ENCODE results near the gene CFAP97. TPM values are rescaled to one million over a fixed set of nuclear protein-coding genes. Genes with fewer than 3 reads are reported as not detected.
"Not testable (repeated sequence)": the region's sequence is repeated elsewhere in the genome, so short reads cannot be mapped to it uniquely, and the experiment has no call there.

The CFAP97 gene
- total RNA-seq, 1 experiment from 2014 or later = 28.1 TPM

DNA sequence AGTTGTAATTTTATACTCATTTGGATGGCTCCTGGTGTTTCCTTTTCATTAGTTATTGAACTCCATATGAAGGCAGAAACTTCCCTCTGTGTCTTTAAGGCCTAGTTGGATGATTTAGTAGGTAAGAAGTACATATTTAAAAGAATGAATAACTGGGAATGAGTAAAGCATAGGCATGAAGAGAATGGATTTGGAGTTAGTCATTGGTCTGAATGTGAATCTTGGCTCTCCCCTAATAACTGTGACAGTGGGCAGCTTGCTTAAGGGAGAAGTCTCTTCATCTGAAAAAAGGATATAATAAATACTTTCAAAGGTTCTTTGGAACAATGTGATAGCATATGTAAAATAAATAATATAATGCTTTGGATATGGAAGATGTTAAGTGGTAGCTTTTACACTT, 18.8 kb upstream of the CFAP97 start:
- DNase-seq (ENCODE audit: low read depth) = no peak

DNA sequence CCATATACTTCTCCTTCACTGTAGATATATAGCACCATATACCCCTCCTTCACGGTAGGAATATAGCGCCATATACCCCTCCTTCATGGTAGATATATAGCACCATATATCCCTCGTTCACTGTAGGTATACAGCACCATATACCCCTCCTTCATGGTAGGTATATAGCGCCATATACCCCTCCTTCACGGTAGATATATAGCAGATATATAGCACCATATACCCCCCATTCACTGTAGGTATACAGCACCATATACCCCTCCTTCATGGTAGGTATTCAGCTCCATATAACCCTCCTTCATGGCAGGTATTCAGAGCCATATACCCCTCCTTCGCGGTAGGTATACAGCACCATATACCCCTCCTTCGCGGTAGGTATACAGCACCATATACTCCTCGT, 18.1 kb upstream of the CFAP97 start:
- no peak for DNase-seq (ENCODE audit: low read depth)

DNA sequence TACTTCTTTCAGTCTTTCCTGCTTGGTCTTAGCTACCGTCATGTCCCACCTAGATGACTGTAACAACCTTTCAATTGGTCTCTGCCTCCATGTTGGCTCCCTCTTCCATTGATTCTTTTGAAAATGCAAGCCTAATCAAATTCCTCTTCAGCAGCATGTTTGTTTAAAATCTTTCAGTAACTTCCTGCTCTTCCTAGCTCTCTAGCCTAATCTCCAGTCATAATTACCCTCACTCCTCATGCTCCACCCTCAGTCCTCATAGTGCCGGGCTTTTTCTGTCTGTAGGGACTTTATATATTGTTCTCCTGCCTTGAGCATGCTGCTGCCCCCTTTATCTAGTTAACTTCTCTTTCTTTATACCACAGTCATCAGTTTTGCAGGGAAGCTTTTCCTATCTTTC, 17.7 kb upstream of the CFAP97 start:
- no peak for DNase-seq (ENCODE audit: low read depth)

DNA sequence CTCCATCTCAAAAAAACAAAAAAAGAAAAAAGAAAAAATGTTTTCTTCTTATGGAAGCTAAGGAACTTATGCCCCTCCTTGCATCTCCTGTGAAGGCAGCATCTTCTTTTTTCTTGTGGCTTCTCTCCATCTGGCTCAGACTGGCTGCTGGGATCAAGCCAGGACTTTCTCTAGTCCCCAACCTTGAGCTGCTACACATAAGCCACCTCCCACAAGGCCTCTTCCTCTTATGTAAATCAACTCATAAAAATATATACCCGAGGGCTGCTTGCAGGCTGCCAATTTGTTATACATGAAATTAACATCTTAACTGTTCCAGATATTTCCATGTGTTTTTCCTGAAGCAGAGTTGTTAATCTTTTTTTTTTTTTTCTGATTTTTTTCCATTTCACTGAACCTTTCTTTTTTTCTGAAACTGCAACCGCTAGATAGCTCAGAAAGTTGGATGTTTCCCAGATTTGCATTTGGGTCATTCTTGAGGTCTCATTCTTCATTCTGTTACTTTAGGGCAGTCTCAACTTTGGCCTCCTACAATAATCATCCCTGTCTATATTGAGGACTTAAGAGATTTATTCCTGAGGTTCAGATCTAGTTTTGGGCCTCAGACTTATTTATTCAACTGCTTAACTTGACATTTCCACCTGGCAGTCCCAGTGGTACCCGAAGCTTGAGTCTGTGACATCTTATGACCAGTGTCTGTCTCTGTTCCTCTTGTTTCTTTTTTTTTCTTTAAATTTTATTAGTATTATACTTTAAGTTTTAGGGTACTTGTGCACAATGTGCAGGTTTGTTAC, 15.9 kb upstream of the CFAP97 start:
- DNase-seq (ENCODE audit: low read depth) = peak; percentile 79

DNA sequence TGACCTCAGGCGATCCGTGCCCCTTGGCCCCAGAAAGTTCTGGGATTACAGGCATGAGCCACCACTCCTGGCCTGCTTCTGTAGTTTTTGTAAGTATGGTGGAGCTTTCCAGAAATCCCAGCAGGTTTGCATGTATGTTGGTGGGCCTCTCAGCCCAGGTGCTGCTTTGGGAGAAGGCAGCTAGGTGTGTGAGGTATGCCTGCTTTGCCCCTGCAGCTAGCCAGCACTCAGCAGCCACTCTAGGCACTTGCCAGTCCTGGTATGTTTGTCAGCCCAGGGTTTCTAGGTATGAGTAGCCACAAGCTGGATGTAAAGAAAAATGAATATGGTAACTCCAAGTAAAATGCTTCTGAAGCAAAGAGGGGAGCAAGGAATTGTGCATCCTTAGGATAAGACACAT, 14.5 kb upstream of the CFAP97 start:
- no peak for DNase-seq (ENCODE audit: low read depth)

DNA sequence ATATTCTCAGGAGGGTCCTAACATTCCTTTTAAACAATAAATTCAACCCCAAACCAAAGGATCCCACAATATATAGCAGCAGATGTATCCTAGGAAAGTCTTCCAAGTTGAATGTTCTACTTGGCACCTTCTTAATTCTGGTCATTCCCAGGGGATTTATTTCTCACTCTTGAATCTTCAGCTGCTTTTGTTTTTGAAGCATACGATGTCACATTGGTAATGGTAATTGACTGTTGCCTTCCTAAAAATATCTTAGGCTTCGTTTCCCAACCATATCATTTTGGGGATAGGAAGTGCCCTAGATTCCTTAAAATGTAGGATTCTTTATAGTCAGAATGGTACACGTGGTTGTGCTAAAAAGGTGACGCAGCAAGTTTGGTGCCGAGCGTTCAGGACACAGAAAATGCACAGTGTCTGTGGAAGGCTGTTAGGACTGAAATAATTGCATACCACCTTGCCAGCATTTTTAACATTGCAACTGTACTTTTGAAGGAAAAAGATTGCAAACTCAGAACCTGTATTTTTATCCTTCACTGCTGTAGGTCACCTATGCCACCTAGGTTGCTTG, 13.7 kb upstream of the CFAP97 start:
- DNase-seq (ENCODE audit: low read depth) = no peak

DNA sequence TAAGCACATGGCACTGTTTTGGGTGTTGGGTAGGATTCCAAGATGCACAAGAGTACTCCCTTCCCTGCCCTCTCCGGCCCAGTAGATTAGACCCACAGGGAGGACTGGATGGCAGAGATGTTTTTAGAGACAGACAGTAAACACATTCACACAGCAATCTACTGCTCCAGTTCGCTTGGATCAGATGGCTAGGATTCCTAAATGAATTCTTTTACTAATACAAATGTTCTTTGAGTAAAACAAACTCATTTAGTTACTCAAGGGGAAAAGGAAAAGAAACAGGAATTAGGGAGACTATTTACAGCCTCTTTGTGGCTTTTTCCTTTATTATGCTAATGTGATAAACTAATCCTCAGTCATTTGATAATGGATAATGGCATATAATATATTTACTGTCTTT, 11.5 kb upstream of the CFAP97 start:
- DNase-seq (ENCODE audit: low read depth) = no peak

DNA sequence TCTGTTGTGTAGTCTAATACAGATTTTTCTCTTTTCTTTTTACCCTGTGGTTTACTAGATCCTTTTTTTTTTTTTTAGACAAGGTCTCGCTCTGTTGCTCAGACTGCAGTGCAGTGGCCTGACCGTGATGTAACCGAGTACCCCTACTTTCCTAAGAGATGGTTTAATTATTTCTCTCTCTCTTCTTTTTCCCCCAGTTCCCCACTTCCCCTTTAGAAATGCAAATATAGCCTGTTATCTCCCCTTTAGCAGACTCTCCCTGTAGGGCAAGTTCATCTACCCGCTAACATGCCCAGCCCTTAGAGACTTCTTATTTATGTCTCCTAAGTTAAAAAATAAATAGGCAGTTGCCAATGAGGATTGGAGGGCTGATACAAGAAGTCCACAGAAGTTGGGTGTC, 10.1 kb upstream of the CFAP97 start:
- no peak for DNase-seq (ENCODE audit: low read depth)

DNA sequence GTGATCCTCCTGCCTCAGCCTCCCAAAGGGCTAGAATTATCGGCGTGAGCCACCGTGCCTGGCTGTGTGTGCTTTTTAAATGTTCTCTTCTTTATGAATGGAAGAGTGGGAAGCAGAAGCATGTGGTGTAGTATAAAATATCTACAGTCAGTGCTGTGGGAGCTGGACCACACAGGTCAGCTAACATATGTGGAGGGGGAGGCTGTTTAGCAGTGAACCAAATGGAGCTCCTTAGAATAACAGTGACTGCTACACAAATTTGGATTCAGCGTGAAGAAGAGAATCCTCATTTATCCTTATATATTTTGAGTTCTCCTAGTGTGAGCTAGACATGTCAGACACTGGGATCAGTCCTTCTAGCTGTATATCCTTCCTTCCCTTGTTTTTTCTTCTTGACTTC, 8.8 kb upstream of the CFAP97 start:
- DNase-seq (ENCODE audit: low read depth) = no peak

DNA sequence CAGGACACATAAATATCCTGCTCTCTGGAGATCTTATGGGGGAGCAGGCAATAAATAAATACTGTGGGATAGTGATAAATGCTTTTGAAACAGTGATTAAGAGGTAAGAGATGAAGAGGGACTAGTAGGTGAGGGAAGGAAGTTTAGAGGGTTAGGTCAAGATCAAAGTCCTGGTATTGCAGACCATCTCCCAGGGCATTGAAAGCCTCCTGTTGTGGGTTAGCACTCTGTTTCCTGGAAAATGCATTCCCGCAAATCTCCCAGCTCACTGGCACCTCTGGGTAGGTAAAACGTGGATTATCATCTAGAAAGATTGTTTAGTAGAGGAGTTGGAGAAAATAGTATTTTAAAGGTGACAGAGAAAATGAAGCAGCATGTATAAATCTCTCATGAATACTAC, 7.8 kb upstream of the CFAP97 start:
- DNase-seq (ENCODE audit: low read depth) = no peak

DNA sequence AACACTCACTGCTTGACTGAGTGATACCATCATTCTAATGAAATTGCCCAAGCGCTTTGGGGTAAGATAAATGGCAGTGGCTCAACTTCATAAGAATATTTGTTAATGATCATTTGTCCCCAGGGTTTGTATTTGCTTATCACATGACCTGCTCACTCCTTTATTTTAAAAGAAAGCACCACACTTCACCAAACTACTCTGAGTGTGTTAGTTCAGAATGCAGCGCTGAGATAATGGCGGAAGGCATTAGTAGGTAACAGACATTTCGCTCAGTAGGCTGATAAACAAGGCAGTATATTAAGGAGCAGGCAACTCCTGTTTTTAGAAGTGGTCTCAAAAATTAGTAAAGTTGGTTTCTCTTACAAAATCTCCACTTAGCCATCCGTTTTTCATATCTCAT, 7.2 kb upstream of the CFAP97 start:
- no peak for DNase-seq (ENCODE audit: low read depth)

DNA sequence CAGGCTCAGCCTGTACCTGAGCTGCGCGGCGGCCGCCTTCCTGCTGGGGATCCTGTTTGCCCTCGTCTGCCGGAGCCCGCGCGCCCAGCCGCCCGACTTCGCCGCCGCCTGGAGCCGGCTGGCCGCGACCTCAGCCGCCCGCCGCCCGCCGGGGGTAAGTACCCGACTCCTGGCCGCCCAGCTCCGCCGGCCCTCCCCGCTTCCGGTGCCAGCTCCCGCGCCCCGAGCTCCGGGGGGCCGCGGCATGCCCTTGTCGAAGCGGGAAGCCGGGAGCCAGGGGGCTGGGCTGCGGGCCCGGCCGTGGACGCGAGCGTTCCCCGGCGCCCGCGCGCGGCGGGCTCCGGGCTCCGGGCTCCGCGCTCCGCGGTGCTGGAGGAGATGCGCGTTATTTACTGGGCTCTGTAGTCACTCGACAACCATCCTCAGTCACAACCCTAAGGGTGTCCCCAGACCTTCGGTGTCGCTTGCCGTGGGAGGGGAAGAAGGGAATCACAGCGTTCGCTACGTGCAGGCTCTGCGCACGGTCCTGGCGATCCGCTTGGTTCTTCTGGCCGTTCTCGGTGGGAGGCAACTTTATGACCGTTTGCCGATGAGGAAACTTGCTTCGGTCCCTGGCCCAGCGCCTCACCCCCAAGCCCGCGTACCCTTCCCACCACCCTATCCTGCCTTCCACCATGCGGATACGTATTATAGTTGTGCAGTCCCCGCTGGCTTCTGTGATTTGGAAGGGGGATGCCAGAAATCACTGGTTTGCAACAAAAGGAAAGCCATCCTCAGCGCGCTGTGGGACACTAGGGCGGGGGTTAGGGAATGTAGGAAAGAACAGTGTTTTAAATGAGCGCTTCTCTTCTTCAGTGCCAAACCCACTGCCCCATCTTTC, 6.5 kb upstream of the CFAP97 start:
- DNase-seq (ENCODE audit: low read depth) = peak; percentile 61

DNA sequence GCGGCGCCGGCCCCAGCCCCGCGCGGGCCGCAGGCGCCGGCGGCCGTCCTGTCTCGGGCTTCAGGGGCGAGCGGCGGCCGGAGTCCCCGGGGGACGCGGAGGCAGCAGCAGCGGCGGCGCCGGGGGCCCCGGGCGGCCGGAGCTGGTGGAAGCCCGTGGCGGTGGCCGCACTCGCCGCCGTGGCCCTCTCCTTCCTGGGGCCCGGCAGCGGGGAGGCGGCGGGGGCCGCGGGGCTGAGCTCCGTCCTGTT, 6.0 kb upstream of the CFAP97 start:
- DNase-seq (ENCODE audit: low read depth) = not testable (repeated sequence)

DNA sequence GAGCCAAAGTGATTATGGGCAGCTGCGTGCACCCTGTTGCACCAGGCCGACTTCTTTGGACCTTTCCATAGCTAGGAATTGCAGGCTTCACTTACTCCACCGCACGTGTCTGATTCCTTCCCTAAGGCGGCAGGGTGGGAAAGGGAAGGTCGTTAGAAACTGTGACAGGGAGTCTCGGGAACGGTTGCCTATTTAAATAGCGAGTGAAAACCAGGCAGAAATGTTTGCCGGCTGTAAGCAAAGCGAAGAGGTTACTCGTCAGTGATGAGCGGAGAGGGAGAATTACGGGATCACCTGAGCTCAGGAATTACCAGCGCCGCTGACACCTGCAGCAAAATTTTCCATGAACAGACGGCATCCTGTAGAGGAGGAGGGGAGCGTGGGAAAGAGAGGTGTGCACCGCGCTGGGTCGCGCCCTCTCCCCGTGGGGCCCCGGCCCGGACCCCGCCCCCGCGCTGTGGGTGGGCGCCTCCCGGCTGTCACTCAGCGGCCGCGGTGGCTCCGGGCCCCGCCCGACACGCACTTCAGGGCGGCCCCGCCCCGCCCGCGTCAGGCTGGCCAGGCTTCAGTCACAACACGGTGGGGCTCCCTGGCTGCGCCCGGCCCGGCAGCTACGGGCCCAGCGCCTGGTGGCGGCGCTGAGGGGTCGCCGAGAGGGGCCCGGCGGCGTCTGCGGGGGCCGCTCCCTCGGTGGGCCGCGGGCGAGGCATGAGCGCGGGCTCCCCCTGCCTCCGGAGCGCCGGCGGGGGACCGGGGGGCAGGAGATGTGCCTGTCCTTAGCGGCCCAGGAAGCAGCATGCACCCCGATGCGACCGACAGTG, 5.4 kb upstream of the CFAP97 start, which contains the start of gene SNX25:
Gene SNX25, plus strand, starts transcription at position 568 of the 821 bp plus-strand sequence. Its CDS starts 229 bp downstream, at position 797.
- DNase-seq (ENCODE audit: low read depth) = peak; percentile 75

DNA sequence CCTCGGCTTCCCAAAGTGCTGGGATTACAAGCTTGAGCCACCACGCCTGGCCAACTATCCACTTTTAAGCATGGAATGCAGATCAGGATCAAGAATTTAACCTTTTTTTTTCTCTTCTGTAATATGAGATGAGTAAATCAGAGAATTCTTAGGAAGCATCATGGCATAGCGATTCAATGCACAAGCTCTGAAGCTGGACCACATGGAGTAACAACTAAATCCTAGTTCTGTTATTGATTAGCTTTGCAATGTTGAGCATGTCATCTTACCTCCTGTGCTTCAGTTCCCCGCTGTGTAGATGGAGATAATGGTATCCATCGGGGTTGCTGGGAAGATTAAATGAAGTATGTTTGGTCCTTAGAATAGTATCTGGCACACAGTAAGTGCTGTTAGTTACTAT, 3.7 kb upstream of the CFAP97 start:
- no peak for DNase-seq (ENCODE audit: low read depth)

DNA sequence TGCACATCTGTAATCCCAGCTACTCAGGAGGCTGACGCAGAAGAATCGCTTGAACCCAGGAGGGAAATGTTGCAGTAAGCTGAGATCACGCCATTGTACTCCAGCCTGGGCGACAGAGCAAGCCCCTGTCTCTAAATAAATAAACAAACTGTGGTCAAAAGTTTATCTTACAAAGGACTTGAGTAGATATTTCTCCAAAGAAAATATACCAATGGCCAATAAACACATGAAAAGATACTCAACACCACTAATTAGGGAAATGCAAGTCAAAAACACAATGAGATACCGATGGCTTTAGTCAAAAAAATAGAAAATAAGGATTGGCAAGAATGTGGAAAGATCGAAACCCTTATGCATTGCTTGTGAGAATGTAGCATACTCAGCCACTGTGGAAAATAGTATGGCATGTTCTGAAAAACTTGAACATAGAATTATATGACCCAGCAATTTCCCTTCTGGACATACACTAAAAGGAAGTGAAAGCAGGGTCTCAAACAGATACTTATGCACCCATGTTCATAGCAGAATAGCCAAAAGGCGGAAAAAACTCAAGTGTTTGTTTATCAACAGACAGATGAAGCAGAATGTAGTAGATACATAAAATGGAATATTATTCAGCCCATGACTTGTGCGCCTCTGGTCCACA, 2.0 kb upstream of the CFAP97 start:
- no peak for DNase-seq (ENCODE audit: low read depth)

DNA sequence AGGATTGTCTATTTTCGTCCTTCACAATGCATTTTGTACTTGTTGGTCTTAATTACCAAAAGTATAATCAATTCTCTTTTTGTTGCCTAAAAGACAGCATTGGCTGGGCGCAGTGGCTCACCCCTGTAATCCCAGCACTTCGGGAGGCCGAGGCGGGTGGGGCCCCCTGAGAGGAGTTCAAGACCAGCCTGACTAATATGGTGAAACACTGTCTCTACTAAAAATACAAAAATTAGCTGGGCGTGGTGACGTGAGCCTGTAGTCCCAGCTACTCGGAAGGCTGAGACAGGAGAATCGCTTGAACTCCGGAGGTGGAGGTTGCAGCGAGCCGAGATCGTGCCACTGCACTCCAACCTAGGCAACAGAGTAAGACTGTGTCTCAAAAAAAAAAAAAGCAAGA, 1.3 kb upstream of the CFAP97 start:
- DNase-seq (ENCODE audit: low read depth) = not testable (repeated sequence)

DNA sequence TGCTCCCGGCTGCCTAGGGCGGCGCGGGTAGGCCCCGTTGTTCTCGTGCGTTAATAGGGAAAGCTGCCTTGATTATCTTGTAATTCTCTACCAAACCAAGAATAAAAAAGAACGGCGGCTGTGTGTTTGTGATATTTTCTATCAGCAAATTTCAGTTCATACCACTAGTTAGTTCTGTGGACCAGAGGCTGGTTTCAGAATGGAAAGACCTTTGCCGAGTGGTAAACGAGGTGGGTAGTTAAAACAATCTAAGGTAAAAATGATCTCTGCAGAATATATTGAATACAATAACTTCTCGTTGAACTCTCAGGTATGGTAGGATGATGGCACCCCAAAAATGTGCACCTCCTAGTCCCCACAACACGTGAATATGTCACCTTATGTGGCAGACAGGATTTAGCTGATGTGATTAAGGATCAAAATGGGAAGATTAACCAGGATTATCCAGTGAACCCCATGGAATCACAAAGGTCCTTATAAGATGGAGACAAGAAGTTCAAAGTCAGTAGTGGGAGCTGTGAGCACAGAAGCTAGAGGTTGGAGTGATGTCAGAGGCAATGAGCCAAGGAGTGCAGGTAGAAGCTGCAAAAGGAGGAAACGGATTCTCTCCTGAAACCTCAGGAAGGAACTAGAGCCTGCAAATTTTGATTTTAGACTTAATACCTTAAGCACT, 574 bp upstream of the CFAP97 start:
- DNase-seq (ENCODE audit: low read depth) = no peak

DNA sequence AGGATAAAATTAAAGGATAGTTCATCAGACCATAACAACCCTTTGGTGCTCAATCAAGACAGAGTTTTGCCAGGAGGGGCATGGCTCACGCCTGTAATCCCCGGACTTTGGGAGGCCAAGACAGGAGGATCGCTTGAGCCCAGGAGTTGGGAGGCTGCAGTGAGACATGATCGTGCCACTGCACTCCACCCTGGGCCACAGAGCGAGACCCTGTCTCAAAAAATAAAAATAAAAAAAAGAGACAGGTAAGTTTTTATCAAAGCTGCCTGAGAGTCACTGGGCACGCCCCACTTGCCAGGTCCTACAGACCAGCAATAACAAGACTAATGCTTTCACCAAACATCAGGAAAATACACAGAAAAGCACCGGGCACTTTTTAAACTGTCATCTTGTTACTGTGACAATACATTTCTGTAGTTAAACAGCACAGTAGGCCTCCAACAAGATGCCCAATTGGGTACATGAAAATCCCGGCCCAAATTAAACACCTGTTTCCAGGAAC, 765 bp downstream of the CFAP97 start:
- no peak for DNase-seq (ENCODE audit: low read depth)
